Ishikawa (cell line): Measurements from ENCODE around the gene APBB3.

Experiments used
- REST ChIP-seq: IDR thresholded peaks from 2 replicates; pipeline ENCODE4 v1.6.1; 2012; ENCODE audit warnings: low read depth, mild to moderate bottlenecking
- TF ChIP-seq, protein P1 (sequence below): IDR thresholded peaks from 2 replicates; pipeline ENCODE4 v1.6.1; 2012
- TF ChIP-seq, protein P2 (sequence below): IDR thresholded peaks from 2 replicates; pipeline ENCODE4 v1.6.1; 2012

DNA sequence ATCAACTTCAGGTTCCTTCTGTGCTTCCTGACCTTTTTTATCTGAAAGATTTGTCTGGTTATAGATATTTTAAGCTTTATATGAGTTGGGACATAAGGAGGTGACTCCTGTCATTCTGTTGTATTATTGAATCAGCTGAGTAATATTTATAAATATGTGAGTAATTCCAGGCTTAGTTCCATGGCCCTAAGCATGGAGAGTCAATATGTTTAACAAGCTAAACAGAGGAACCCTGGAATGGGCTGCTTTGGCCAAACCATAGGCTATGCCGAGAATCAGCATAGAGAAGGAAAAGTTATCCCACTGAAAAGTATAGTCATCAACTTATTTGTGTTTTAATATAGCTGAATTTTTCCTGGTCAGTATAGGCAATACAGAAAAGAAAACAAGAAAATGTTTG lies 24.2 kb downstream of the APBB3 start:
- TF ChIP-seq, protein P1, sequence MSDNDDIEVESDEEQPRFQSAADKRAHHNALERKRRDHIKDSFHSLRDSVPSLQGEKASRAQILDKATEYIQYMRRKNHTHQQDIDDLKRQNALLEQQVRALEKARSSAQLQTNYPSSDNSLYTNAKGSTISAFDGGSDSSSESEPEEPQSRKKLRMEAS = no peak
- TF ChIP-seq, protein P2, sequence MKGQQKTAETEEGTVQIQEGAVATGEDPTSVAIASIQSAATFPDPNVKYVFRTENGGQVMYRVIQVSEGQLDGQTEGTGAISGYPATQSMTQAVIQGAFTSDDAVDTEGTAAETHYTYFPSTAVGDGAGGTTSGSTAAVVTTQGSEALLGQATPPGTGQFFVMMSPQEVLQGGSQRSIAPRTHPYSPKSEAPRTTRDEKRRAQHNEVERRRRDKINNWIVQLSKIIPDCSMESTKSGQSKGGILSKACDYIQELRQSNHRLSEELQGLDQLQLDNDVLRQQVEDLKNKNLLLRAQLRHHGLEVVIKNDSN = no peak
- no peak for TF ChIP-seq REST
